Measurements from ENCODE around the gene ESYT2.

Gene ESYT2

DNA sequence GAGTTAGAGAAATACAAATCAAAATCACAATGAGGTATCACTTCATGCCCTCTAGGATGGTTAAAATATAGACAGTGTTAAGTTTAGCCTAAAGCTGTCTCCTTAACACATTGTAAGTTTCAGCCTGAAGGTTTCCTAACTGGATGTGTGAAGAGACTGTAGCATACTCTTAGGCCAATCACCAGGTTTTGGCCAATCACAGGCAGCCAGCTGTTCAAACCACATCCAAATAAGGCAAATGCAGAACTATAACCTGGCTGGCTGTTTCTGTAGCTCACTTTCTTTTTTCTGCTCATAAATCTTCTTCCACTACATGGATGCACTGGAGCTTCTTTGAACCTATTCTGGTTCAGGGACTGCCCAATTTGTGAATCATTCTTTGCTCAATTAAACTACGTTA, 19.7 kb downstream of the ESYT2 start:
- POLR2A ChIA-PET: interaction anchor here (0.7 kb wide), 1 partner anchor 39 kb away, joined by 9 read pairs; no protein-coding TSS in a partner anchor
- TF ChIP-seq, protein P1, sequence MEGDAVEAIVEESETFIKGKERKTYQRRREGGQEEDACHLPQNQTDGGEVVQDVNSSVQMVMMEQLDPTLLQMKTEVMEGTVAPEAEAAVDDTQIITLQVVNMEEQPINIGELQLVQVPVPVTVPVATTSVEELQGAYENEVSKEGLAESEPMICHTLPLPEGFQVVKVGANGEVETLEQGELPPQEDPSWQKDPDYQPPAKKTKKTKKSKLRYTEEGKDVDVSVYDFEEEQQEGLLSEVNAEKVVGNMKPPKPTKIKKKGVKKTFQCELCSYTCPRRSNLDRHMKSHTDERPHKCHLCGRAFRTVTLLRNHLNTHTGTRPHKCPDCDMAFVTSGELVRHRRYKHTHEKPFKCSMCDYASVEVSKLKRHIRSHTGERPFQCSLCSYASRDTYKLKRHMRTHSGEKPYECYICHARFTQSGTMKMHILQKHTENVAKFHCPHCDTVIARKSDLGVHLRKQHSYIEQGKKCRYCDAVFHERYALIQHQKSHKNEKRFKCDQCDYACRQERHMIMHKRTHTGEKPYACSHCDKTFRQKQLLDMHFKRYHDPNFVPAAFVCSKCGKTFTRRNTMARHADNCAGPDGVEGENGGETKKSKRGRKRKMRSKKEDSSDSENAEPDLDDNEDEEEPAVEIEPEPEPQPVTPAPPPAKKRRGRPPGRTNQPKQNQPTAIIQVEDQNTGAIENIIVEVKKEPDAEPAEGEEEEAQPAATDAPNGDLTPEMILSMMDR (IDR thresholded peaks at IDR 0.05; ENCODE audit: control extremely low read depth, extremely low read depth, low read depth, missing control alignments): no peak
- peak; percentile 44 for DNase-seq (ENCODE audit: extremely low spot score)
- CTCF ChIA-PET: interaction anchor here (0.8 to 1.2 kb wide), 4 partner anchors 15 to 31 kb away, joined by 3 to 4 read pairs (median 4); partner anchors contain the start of gene ESYT2

DNA sequence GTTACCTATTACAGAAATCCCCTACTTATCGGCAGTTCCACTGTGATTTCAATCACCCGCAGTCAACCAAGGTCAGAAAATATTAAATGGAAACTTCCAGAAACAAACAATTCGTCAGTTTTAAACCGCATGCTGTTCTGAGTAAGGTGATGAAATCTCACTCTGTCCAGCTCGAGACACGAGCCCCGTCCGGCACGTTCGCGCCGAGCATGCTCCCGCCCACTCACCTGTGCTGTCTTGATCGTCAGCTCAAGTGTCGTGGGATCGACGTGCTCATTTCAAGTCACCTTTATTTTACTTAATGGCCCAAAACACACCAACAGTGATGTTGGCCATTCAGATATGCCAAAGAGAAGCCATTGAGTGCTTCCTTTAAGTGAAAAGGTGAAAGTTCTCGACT, 21.2 kb downstream of the ESYT2 start:
- TF ChIP-seq, protein P1 (IDR thresholded peaks at IDR 0.05; ENCODE audit: control extremely low read depth, extremely low read depth, low read depth, missing control alignments): no peak
- DNase-seq (ENCODE audit: extremely low spot score): no peak
- POLR2A ChIA-PET: no interaction called here
- CTCF ChIA-PET: interaction anchor here (1.5 kb wide), 1 partner anchor 13 kb away, joined by 3 read pairs; no protein-coding TSS in a partner anchor

GRCh38 chr7:158805937-158806336, 23.4 kb downstream of the ESYT2 start:
- ChIA-PET POLR2A (no interaction called here), CTCF (interaction anchor here (1.4 kb wide), 1 partner anchor 45 kb away, joined by 3 read pairs; no protein-coding TSS in a partner anchor)
- no peak for DNase-seq (ENCODE audit: extremely low spot score)
- TF ChIP-seq, protein P1 (IDR thresholded peaks at IDR 0.05; ENCODE audit: control extremely low read depth, extremely low read depth, low read depth, missing control alignments): no peak

- ChIA-PET POLR2A (no interaction called here), CTCF (interaction anchor here (1.4 kb wide), 1 partner anchor 45 kb away, joined by 3 read pairs; no protein-coding TSS in a partner anchor)
- TF ChIP-seq, protein P1 (IDR thresholded peaks at IDR 0.05; ENCODE audit: control extremely low read depth, extremely low read depth, low read depth, missing control alignments): no peak
- no peak for DNase-seq (ENCODE audit: extremely low spot score)
Observed at GRCh38 chr7:158805414-158805813, 23.9 kb downstream of the ESYT2 start.

GRCh38 chr7:158804335-158804734, 25.0 kb downstream of the ESYT2 start:
- DNase-seq (ENCODE audit: extremely low spot score): no peak
- ChIA-PET POLR2A (no interaction called here), CTCF (interaction anchor here (1.4 kb wide), 1 partner anchor 46 kb away, joined by 3 read pairs; no protein-coding TSS in a partner anchor)
- TF ChIP-seq, protein P1 (IDR thresholded peaks at IDR 0.05; ENCODE audit: control extremely low read depth, extremely low read depth, low read depth, missing control alignments): no peak

DNA sequence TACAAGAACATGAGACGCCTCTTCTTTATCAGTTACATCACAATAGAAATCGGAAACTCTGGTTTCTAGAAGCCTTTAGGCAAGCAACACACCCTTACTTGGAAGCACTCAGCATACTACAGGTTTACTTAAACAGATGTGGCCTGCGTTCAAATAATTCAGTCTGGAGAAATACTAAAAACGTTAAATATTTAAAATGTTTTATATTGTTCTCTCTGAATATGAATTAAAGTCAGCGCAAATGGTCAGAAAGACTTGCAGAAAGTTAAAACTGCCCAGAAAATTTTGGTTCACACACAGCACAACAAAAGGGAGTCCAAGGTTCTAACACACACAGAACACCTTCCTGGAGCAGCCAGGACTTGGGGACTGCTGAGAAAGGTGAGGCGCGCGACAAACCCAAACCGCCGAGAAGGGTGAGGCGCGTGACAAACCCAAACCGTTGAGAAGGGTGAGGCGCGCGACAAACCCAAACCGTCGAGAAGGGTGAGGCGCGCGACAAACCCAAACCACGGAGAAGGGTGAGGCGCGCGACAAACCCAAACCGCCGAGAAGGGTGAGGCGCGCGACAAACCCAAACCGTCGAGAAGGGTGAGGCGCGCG, 25.8 kb downstream of the ESYT2 start:
- TF ChIP-seq, protein P1 (IDR thresholded peaks at IDR 0.05; ENCODE audit: control extremely low read depth, extremely low read depth, low read depth, missing control alignments): no peak
- DNase-seq (ENCODE audit: extremely low spot score): no peak
- POLR2A ChIA-PET: no interaction called here
- CTCF ChIA-PET: no interaction called here
